ENCODE results near the gene GPNMB. TPM values are rescaled to one million over a fixed set of nuclear protein-coding genes. Genes with fewer than 3 reads are reported as not detected.

GPNMB gene
- total and polyA plus RNA-seq, 2 of the 13 experiments (the other 11 are each of a cell fraction or from before 2014, with no cell fraction given): 1.1 to 1.6 TPM

DNA sequence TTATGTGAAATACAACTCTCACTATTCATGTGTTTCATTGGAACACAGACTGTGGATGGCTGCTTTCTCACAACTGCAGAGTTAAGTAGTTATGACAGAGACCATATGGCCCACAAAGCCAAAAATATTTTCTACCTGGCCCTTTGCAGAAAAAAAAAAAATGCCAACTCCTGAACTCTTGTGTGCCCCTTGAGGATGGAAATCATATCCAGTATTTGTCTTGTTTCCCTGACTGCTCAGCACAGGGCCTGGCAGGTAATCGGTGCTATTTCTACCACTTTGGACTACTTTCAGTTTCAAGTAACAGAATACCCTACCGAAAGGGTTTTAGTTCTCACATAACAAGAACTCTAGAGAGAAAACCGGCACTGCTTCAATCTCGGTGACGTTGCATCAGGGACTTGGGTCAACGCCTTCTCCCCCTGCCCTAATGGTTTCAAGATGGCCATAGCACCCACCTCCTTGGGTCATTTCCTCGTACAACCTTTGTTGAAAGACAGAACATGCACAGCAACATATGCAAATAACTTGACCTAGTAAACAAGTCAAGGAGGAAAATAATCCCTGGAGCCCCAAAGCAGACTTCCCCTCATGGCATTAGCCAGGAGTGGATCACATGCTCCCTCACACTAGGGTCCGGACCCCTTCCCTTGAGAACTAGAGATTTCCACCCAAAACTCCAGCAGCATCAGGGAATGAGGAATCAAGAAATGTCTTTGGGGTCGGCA lies 11.8 kb upstream of the GPNMB start:
- Histone ChIP-seq H3K4me2 (ENCODE audit: low read depth, low read length) (peak overlapping the region; percentile 58), H3K4me3 (replicated peaks in 1 of 3; ENCODE audit: insufficient read depth in 1 of 3, low read depth in 2 of 3, low read length in 3 of 3) (no peak overlapping the region; a peak in 1 of 6 replicates), H3K36me3 (replicated peaks in 1 of 2; ENCODE audit: control insufficient read depth in 1 of 2, insufficient read depth in 2 of 2, low read length in 2 of 2) (no peaks in the 10 kb centered on the region), H3K79me2 (ENCODE audit: insufficient read depth, low read length) (no peaks in the 10 kb centered on the region), H3K27ac (ENCODE audit: extremely low read length, insufficient read depth, low read length) (no peak overlapping the region), H3K9ac (ENCODE audit: insufficient read depth, low read depth, low read length) (no peak overlapping the region), H3K4me1 (ENCODE audit: insufficient read depth, low read length) (no peaks in the 10 kb centered on the region), H3K9me3 (ENCODE audit: low read length) (no peaks in the 10 kb centered on the region), H3K27me3 (ENCODE audit: control insufficient read depth in 1 of 2, insufficient read depth in 2 of 2, low read length in 2 of 2) (peaks cover 0 to 23% of the 10 kb centered on the region in 2 experiments; a peak in 1 of 5 replicates), H2AFZ (ENCODE audit: low read length) (no peak overlapping the region), H4K20me1 (ENCODE audit: insufficient read depth, low read length) (no peaks in the 10 kb centered on the region)
- intact Hi-C loops (cut with micrococcal nuclease; ENCODE audit: unreplicated experiment) (no loop called here), in situ Hi-C loops (cut with HindIII; ENCODE audit: extremely low pct_ligation_motif_present, low pct_unique_long_range_greater_than_20kb) (no loop called here)
- TF ChIP-seq, protein P1, sequence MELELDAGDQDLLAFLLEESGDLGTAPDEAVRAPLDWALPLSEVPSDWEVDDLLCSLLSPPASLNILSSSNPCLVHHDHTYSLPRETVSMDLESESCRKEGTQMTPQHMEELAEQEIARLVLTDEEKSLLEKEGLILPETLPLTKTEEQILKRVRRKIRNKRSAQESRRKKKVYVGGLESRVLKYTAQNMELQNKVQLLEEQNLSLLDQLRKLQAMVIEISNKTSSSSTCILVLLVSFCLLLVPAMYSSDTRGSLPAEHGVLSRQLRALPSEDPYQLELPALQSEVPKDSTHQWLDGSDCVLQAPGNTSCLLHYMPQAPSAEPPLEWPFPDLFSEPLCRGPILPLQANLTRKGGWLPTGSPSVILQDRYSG (CRISPR knock-in tag; IDR thresholded peaks at IDR 0.05): no peak
- no peak for TF ChIP-seq ZNF121 (CRISPR knock-in tag; IDR thresholded peaks at IDR 0.05)
- no peak for TF ChIP-seq IRX3 (CRISPR knock-in tag; IDR thresholded peaks at IDR 0.05; ENCODE audit: borderline replicate concordance, low read depth)
- no peak for TF ChIP-seq ZNF790 (CRISPR knock-in tag; IDR thresholded peaks at IDR 0.05; ENCODE audit: borderline replicate concordance)
- TF ChIP-seq ZNF709 (CRISPR knock-in tag; IDR thresholded peaks at IDR 0.05): no peak
- TF ChIP-seq CBFB (CRISPR knock-in tag; IDR thresholded peaks at IDR 0.05): no peak
- TF ChIP-seq DPF2 (CRISPR knock-in tag; IDR thresholded peaks at IDR 0.05; ENCODE audit: borderline replicate concordance, low read depth): no peak
- TF ChIP-seq, protein P2, sequence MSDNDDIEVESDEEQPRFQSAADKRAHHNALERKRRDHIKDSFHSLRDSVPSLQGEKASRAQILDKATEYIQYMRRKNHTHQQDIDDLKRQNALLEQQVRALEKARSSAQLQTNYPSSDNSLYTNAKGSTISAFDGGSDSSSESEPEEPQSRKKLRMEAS (IDR thresholded peaks at IDR 0.05): no peak
- no peak for TF ChIP-seq HES4 (CRISPR knock-in tag; IDR thresholded peaks at IDR 0.05; ENCODE audit: borderline replicate concordance)
- TF ChIP-seq KAT2B (IDR thresholded peaks at IDR 0.05; ENCODE audit: borderline replicate concordance, low read depth, low read length): no peak
- TF ChIP-seq GTF3A (CRISPR knock-in tag; conservative IDR thresholded peaks at IDR 0.05): no peak
- no peak for TF ChIP-seq ZNF547 (CRISPR knock-in tag; IDR thresholded peaks at IDR 0.05)
- no peak for TF ChIP-seq ZNF124 (CRISPR knock-in tag; IDR thresholded peaks at IDR 0.05)
- TF ChIP-seq, protein P3, sequence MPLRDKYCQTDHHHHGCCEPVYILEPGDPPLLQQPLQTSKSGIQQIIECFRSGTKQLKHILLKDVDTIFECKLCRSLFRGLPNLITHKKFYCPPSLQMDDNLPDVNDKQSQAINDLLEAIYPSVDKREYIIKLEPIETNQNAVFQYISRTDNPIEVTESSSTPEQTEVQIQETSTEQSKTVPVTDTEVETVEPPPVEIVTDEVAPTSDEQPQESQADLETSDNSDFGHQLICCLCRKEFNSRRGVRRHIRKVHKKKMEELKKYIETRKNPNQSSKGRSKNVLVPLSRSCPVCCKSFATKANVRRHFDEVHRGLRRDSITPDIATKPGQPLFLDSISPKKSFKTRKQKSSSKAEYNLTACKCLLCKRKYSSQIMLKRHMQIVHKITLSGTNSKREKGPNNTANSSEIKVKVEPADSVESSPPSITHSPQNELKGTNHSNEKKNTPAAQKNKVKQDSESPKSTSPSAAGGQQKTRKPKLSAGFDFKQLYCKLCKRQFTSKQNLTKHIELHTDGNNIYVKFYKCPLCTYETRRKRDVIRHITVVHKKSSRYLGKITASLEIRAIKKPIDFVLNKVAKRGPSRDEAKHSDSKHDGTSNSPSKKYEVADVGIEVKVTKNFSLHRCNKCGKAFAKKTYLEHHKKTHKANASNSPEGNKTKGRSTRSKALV (CRISPR knock-in tag; IDR thresholded peaks at IDR 0.05): no peak
- TF ChIP-seq SNAI1 (CRISPR knock-in tag; IDR thresholded peaks at IDR 0.05; ENCODE audit: borderline replicate concordance): no peak
- no peak for TF ChIP-seq CEBPB (IDR thresholded peaks at IDR 0.05; ENCODE audit: borderline replicate concordance, low read depth, low read length)
- no peak for TF ChIP-seq ZNF616 (CRISPR knock-in tag; IDR thresholded peaks at IDR 0.05; ENCODE audit: low read depth)
- TF ChIP-seq PCBP2 (optimal IDR thresholded peaks at IDR 0.05; ENCODE audit: low read depth, low read length, poor library complexity, severe bottlenecking): no peak
- ATAC-seq (0 out of 3 replicates have a peak, but pooled peaks have one; percentile 31), FAIRE-seq (no peak), DNase-seq (ENCODE audit: low spot score) (no peak)
- POLR2A ChIA-PET: no interaction called here
- no TSS peak for BruUV-seq (replicated peaks)
- WGBS (ENCODE audit: low lambda C conversion rate): 33% methylated on average over 6 of the region's 9 CpGs
- CTCF ChIA-PET (ENCODE audit: low intra/inter-chr PET ratio, low total read pairs): no interaction called here

Measured in HepG2 (cell line).